Measurements from ENCODE around the gene KRTAP10-4. TPM values are rescaled to one million over a fixed set of nuclear protein-coding genes. Genes with fewer than 3 reads are reported as not detected.
"Not testable (repeated sequence)": the region's sequence is repeated elsewhere in the genome, so short reads cannot be mapped to it uniquely, and the experiment has no call there.

KRTAP10-4 gene
- total and polyA plus RNA-seq, 2 experiments from 2014 or later, result not detected

DNA sequence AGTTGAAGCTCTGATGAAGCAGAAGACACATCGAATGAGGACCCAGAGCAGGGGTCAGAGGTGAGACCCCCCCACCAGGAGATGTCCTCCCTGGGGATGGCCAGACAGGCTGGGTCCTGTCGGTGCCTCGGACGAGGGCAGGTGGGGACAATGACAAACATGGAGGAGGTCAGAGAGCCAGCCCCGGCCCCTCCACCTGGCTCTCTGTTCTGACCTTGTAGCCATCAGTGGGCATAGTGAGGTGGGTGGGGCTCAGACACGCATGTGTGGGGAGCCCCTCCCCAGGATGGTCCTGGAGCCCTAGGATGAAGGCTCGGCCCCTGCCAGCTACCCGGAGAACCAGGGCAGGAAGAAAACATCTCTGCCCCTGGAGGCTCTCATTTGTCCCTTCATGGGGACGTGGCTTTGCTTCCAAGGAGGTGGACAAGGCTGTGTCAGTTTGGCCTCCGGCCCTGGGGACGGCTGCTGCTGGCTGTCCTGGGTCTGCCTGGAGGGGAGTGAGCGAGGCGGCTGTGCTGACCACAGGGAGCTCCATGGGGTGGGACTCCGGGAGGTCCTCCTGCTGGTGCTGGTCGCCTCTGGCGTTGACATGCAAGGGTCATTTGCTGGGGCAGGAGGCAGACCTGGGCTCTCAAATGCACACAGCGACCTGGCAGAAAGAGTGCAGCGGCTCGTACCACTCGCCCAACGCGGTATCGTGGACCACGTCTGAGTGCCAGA is 16.2 kb downstream of the KRTAP10-4 start:
- Histone ChIP-seq H3K36me3 (ENCODE audit: low read depth) (no peaks in the 10 kb centered on the region), H3K27ac (no peak overlapping the region), H4K20me1 (ENCODE audit: insufficient read depth) (no peaks in the 10 kb centered on the region), H3K79me2 (ENCODE audit: insufficient read depth) (no peaks in the 10 kb centered on the region), H3K4me3 (no peak overlapping the region), H3K4me2 (ENCODE audit: unreplicated experiment) (no peak overlapping the region), H2AFZ (no peak overlapping the region), H3K27me3 (replicated peaks; ENCODE audit: insufficient read depth) (no peaks in the 10 kb centered on the region), H3K9me3 (ENCODE audit: low read depth) (no peaks in the 10 kb centered on the region), H3K9me2 (ENCODE audit: insufficient read depth) (no peaks in the 10 kb centered on the region), H3F3A (ENCODE audit: insufficient read depth) (no peaks in the 10 kb centered on the region), H3K9ac (no peak overlapping the region), H3K4me1 (ENCODE audit: insufficient read depth) (no peaks in the 10 kb centered on the region)
- no peak for DNase-seq
- TF ChIP-seq EZH2 (IDR thresholded peaks at IDR 0.05; ENCODE audit: insufficient read depth, poor library complexity, severe bottlenecking) (no peak), EZH2phosphoT487 (IDR thresholded peaks at IDR 0.05; ENCODE audit: insufficient read depth, low read depth) (no peak)
- 51 to 52% methylated on average over 20 to 24 of the region's 24 CpGs for WGBS, 2 experiments (ENCODE audit: low coverage in 1 of 2, low lambda C conversion rate in 2 of 2, missing lambda C conversion rate in 2 of 2)
- in situ Hi-C loops (cut with MboI), result loop anchor here (25.0 kb wide), 1 partner anchor 527 kb away; no protein-coding TSS in a partner anchor

DNA sequence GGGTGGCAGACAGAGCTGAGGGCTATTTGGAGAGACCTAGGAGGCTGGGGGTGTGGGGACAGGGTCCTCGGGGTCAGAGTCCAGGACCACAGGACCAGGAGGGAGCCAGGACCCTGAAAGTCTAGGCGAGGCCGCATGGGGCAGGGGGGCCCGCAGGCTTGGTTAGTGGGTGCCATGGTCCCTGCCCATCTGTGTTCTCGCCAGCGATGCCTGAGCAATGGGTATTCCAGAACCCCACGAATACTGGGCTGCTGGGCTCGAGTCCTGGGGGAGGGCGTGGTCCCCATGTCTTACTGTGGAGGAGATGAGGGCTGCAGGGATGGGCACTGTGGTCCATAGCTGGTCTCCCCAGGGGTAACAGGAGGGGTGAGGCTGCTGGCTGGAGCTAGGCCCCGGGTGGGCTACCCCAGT is 16.8 kb downstream of the KRTAP10-4 start:
- Histone ChIP-seq H3K27me3 (replicated peaks; ENCODE audit: insufficient read depth) (no peaks in the 10 kb centered on the region; the same call in 1 of the 2 replicates), H3F3A (ENCODE audit: insufficient read depth) (no peaks in the 10 kb centered on the region), H3K9me3 (ENCODE audit: low read depth) (no peaks in the 10 kb centered on the region), H3K9ac (no peak overlapping the region), H3K9me2 (ENCODE audit: insufficient read depth) (no peaks in the 10 kb centered on the region), H3K4me2 (ENCODE audit: unreplicated experiment) (no peak overlapping the region), H3K79me2 (ENCODE audit: insufficient read depth) (no peaks in the 10 kb centered on the region), H4K20me1 (ENCODE audit: insufficient read depth) (no peaks in the 10 kb centered on the region), H3K4me3 (no peak overlapping the region), H3K4me1 (ENCODE audit: insufficient read depth) (no peaks in the 10 kb centered on the region), H2AFZ (no peak overlapping the region), H3K27ac (no peak overlapping the region), H3K36me3 (ENCODE audit: low read depth) (no peaks in the 10 kb centered on the region)
- DNase-seq, result no peak
- WGBS, 2 experiments (ENCODE audit: low coverage in 1 of 2, low lambda C conversion rate in 2 of 2, missing lambda C conversion rate in 2 of 2), result 34 to 47% methylated on average over 6 to 10 of the region's 10 CpGs
- in situ Hi-C loops (cut with MboI), result loop anchor here (25.0 kb wide), 1 partner anchor 528 kb away; no protein-coding TSS in a partner anchor
- no peak for TF ChIP-seq EZH2 (IDR thresholded peaks at IDR 0.05; ENCODE audit: insufficient read depth, poor library complexity, severe bottlenecking)
- TF ChIP-seq EZH2phosphoT487 (IDR thresholded peaks at IDR 0.05; ENCODE audit: insufficient read depth, low read depth), result no peak

DNA sequence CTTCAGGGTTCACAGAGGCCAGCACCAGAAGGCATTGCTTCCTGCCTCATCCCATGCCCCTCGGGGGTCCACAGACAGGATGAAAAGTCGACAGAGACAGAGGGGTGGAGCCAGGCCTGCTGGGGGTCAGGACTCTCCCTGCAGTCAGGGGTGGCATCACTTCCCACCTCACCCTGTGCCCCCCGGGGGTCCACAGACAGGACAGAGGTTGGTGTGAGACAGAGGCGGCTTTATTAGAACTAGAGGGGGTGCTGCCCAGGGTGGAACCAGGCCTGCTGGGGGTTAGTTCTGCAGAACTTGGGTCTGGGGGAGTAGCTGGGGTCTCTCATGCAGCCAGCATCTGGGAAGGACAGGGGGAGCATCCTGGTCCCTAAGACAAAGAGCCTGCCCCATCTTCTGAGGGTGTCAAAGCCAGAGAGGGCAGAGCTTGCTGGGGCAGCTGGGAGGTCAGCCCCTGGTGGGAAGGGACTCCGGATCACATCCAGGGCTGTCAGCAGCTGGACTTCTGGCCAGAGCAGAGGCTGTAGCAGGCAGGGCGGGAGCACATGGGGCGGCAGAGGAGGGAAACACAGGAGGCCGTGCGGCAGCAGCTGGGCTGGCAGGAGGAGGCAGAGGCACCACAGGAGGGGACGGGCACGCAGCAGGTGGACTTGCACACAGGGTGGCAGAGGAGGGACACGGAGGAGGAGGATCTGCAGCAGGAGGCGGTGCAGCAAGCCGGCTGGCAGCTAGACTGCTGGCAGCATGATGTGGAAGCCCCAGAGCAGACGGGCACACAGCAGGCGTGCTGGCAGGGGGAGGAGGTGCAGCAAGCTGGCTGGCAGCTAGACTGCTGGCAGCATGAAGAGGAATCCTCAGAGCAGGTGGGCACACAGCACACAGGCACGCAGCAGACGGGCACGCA is 17.6 kb downstream of the KRTAP10-4 start:
- not testable (repeated sequence) for H3K79me2 ChIP-seq (ENCODE audit: insufficient read depth); H3K9ac ChIP-seq; H4K20me1 ChIP-seq (ENCODE audit: insufficient read depth); H3K4me2 ChIP-seq (ENCODE audit: unreplicated experiment); H3K4me1 ChIP-seq (ENCODE audit: insufficient read depth); H3K27me3 ChIP-seq (replicated peaks; ENCODE audit: insufficient read depth); H3K9me2 ChIP-seq (ENCODE audit: insufficient read depth); H3K4me3 ChIP-seq; H3K9me3 ChIP-seq (ENCODE audit: low read depth); H3K36me3 ChIP-seq (ENCODE audit: low read depth); H3F3A ChIP-seq (ENCODE audit: insufficient read depth); H3K27ac ChIP-seq; DNase-seq; H2AFZ ChIP-seq
- 12% methylated on average over 14 to 18 of the region's 19 CpGs for WGBS, 2 experiments (ENCODE audit: low coverage in 1 of 2, low lambda C conversion rate in 2 of 2, missing lambda C conversion rate in 2 of 2)
- in situ Hi-C loops (cut with MboI), result loop anchor here (25.0 kb wide), 1 partner anchor 529 kb away; no protein-coding TSS in a partner anchor

DNA sequence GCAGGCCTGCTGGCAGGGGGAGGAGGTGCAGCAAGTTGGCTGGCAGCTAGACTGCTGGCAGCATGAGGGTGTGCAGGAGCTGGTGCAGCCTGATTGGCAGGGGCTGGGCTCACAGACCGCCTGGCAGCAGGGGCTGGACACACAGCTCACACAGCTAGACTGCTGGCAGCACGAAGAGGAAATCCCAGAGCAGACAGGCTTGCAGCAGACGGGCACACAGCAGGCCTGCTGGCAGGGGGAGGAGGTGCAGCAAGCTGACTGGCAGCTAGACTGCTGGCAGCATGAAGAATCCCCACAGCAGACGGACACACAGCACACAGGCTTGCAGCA is 18.2 kb downstream of the KRTAP10-4 start:
- H3K79me2 ChIP-seq (ENCODE audit: insufficient read depth); H3K4me2 ChIP-seq (ENCODE audit: unreplicated experiment); H2AFZ ChIP-seq; H3K4me3 ChIP-seq; H3K4me1 ChIP-seq (ENCODE audit: insufficient read depth); H3K9me2 ChIP-seq (ENCODE audit: insufficient read depth); H3F3A ChIP-seq (ENCODE audit: insufficient read depth); H3K9me3 ChIP-seq (ENCODE audit: low read depth); H3K36me3 ChIP-seq (ENCODE audit: low read depth); DNase-seq; H3K9ac ChIP-seq; H3K27ac ChIP-seq; H4K20me1 ChIP-seq (ENCODE audit: insufficient read depth); H3K27me3 ChIP-seq (replicated peaks; ENCODE audit: insufficient read depth): not testable (repeated sequence)
- WGBS, 2 experiments (ENCODE audit: low coverage in 1 of 2, low lambda C conversion rate in 2 of 2, missing lambda C conversion rate in 2 of 2), result 11% methylated on average over 2 to 3 of the region's 4 CpGs
- in situ Hi-C loops (cut with MboI), result loop anchor here (25.0 kb wide), 1 partner anchor 529 kb away; no protein-coding TSS in a partner anchor

Data from GM23248 (cell line).